ENCODE measurements around the gene HIVEP3.

Gene HIVEP3

DNA sequence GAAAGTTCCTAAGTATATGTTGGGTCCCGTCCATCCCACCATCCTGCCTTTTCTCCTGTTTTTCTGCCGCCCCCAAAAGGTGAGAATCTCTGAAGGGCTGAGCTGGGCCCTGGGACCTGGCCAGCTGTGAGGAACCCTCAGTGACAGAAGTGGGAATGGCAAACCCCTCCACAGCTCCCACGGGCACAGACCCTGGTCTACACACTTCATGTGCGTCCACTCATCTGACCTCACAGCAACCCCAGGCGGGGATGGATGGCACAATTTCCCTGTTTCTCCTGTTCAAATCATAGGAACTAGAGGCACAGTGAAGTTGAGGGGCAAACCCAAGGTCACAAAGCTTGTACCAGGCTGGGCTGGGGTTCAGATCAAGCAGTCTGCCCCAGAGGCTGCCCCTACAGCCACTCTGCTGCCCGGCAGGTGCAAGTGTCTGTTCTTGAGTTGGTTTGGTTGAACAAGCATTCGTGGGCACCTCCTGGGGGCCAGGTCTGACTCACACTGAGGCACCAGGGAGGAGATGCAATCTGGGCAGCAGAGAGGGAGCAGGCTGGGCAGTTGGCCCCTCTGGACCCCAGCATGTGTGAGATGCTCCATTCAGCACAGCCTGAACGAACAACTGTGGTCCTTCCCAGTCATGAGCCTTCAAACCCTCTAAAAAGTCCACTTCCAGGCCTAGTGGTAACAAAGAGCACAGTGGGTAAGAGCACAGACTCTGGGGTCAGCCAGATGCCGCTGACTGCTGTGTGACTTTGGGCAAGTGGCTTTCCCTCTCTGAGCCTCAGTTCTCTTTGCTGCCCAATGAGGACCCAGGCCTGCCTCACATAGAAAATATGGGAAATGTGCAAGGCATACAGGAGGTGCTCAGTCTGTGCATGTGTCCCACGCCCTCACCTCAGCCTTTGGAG is 438.3 kb downstream of the HIVEP3 start:
- in situ Hi-C loops (cut with MboI; ENCODE audit: low sequenced_read_pairs), result no loop called here

DNA sequence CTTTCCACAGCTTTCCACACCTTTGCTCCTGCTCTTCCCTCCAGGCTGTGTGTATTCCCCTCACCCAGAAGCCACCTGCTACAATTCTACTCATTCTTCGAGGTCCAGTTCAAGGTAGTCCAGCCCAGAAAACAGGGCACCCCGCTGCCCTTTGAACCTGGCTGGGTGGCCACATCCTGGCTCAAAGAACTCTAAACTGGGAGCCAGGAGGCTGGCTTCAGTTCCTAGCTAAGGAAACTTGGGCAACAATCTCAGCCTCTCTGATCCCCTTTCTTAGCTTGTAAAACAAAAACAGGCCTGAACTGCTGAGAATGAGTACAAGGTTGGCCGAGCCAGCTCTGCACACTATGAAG is 438.9 kb downstream of the HIVEP3 start:
- in situ Hi-C loops (cut with MboI; ENCODE audit: low sequenced_read_pairs), result no loop called here

DNA sequence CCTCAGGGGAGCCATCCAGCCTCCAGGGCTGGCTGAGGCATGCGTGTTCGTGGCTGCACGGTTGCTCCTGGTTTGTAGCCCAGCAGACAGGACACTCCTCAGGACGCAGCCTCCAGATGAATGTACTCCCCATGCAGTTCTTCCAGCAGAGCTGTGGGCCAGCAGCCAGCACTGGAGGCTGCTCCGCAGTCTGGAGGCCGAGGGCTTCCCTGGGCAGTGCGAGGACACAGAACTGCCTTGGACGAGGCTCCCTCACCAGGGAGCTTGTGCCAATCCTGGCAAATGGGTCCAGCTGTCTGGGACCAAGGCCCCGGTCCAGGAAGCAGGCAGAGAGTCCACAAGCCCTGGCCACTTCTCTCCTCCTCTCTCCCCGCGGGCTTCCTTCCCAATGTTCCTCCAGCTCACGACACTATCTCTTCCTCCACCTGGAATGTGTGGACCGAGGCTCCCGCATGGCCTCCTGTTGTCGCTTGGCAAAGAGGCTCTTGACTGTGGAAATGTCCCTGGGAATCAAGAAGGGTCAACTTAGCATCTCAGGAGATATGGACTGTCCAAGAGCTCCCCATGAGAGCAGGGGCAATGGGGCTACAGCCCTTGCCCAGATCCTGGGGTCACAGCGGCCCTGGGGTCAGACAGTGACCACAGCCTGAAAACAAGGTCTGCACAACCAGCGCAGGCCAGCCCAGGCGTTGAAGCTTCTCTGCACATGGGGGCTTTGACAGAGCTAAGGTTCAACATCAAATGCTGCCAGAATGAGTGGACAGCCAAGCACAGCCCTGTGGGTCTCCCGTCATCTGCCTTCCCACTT is 439.5 kb downstream of the HIVEP3 start:
- in situ Hi-C loops (cut with MboI; ENCODE audit: low sequenced_read_pairs), result no loop called here

DNA sequence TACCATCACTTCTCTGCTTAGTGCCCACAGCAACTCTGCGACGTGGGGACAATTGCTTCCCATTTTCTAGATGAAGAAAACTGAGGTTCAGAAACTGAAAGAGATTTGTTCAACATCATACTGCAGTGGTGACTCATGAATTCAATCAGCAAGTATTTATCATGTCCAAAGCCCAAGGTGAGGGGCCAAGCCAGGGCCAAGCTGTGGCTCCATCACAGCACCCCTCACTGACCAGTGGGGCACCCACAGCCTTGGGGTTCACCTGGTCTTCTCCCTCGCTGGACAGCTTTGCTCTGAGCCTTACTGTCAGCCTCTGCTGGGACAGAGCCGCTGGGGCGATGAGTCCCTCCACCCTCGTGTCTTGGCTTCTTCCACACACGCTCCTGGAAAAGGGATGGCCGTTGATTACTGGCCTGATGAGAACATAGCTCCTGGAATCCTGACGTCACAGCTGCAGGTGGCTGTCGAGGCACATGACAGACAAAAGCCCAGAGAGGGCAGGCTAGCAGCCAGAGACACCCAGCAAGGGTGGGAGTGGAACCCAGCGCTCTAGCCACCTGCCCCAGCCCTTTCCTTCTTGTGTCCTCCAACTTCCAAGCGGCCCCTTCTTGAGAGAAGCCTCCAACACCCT is 440.5 kb downstream of the HIVEP3 start:
- in situ Hi-C loops (cut with MboI; ENCODE audit: low sequenced_read_pairs), result no loop called here

DNA sequence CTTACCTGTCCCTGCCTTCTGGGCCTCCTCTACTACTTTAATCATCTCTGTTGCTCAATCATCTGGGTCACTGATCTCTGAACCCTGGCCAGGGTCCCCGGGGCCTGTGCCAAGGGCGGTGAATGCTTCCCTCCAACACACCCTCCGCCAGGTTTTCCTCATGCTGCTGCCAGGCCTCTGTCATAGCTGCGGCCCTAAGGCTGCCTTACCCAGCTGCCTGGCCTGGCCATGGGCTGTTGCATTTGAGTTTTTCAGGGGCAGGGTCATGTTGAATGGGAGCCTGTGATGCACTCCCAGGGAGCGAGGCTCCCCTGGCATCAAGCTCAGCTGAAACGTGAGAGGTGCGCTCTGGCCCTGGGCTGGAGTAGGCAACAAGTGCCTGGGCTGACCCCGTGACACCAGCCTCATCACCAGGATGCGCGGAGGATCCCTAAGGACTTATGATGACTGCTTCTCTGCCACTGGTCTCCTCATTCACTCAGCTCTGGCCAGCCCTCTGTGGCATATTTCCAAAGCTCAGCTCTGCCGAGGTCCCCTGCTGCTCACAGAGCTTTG is 441.8 kb downstream of the HIVEP3 start:
- in situ Hi-C loops (cut with MboI; ENCODE audit: low sequenced_read_pairs), result no loop called here

DNA sequence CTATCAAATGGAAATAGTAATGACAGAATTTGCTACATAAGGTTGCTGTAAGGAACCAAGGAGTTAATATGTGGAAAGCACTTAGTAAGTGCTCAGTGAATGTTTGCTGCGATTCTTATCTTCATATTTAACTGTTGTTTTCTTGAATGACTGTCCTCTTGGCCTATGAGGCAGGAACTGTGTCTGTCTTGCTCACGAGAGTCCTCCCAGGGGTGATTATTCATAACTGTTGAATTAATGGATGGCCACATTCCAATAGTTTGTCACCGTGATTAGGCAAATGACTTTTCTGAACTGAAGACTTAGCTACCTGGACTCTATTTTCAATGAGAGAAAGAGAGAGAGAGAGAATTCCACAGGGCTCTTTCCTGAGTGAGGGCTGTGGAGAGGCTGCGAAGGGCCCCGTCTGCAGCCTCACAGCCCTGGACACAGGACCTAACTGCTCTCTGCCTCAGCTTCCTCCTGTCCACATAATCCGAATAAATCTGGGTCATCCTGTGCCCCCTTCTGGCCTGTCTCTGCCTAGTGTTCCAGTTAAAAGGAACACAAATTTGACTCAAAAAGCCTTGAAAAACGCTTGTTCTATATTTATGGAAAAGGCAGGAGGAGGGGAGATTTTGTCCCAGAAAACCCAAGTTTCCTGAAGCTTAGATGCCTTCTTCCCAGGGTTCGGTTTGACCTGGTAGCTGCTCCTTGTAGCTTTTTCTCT is 442.7 kb downstream of the HIVEP3 start:
- in situ Hi-C loops (cut with MboI; ENCODE audit: low sequenced_read_pairs), result no loop called here

DNA sequence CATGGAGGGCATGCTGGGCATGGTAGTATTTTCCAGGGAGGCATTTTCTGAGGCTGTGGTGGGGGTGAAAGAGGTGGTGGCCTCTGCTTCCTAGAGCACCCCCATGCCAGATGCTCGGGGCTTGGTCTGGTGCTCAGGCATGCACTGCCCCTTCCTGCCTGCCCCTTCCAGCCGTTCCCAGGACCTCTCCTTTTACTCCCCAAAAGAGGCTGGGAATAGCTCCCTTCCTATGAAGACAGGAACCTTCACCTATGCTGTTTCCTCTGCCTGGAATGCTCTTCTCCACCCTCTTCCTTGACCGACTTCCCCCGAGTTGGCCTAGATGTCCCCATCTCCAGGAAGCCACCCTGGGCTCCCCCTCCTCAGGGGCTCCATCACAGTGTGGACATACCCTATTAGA is 443.4 kb downstream of the HIVEP3 start:
- in situ Hi-C loops (cut with MboI; ENCODE audit: low sequenced_read_pairs), result no loop called here

DNA sequence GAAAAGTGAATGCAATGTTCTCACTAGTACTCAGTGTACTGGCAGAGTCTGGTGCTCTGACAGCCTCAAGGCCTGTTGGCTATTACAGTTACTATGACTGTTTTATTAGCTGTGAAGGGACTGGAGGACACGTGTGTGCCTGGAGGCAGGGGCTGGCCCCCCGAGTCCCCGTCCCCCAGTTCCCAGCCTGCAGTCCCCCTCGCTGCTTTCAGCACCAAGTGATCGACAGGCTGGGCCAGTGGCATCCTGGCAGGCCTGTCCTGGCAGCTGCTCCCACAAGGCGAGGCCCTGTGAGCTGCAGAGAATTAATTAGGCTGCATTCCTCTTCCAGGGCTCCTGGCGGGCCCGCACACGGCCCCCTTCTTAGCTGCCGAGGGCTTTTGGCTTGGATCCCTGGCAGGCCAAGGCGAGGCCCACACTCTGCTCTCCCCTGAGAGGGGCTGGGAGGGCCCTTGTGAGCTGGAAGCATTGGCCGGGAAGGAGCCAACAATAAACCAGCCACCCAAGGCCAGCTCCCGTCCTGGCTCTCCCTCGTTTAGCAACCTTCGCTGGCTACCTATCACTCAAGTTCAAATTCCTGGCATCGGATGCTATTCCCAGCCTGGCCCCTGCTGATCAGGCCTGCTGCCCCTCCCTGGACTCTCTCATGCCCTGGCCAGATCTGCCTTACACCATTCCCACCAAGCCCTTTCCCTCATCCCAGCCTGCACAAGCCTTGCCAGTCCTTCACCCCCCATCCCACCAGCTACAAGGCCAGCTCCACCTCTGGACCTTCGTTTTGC is 444.0 kb downstream of the HIVEP3 start:
- in situ Hi-C loops (cut with MboI; ENCODE audit: low sequenced_read_pairs), result no loop called here

DNA sequence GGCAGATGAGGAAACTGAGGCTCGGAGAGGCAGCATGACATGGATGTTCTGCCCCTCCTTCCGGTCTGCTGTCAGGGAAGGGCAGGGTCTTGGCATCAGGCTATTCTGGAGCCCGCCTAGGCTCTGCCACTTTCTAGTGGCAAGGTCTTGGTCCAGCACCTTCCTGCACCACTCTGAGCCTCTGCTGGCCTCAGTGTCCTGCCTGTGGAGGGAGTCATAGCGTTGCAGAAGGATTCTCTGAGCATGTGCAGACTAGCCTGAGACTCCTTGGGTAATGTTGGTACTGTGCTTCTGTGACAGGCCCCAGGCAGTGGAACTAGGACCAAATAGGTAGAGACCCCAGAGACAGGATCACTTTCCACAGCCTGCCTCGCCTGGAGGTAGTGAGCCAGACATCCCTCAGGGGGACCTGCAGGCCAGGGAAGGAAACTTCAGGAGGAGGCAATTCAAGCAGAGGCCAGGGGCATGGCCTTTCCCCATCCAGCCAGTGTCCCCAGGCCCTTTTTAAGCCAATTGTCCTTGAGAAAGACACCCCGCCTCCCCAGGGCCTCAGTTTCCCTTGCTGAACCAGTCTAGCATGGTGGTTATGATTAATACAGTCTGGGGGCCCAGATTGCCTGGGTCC is 444.9 kb downstream of the HIVEP3 start:
- in situ Hi-C loops (cut with MboI; ENCODE audit: low sequenced_read_pairs), result no loop called here

DNA sequence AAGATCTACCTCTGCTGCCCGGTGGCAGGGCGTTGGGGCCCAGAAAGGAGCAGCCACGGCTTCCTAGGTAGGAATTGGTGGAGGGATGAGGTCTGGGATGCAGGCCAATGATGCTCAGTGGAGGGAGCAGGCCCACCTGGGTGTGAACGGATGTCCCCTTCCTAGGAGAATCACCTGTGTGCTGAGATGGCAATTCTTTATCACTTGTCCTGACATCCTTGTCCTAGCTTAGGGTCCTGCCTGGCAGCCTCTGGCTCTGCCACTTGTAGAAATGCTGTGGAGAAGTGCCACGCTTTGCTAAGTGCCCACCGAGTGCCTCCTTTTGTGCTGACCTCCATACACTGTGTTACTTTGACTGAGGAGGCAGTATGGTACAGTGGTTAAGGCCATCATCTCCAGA is 447.1 kb downstream of the HIVEP3 start:
- in situ Hi-C loops (cut with MboI; ENCODE audit: low sequenced_read_pairs), result no loop called here

DNA sequence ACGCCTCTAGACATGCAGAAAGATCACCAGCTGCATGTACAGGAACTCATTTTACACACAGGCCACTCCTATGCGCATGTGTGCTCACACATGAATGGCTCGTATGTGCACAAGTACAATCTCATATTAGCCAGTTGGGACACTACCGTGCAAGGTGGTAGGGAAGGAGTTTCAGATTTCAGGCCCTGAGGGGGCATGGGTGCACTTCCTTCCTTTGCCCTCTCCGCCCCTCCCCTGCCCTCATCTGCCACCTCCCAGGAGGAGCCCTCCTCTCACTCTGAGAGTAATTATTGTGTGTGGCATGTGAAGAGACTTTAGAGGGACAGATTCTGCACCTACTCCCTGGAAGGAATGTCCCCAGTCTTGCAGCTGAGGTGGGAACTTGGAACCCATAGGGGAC is 449.0 kb downstream of the HIVEP3 start:
- in situ Hi-C loops (cut with MboI; ENCODE audit: low sequenced_read_pairs), result no loop called here

DNA sequence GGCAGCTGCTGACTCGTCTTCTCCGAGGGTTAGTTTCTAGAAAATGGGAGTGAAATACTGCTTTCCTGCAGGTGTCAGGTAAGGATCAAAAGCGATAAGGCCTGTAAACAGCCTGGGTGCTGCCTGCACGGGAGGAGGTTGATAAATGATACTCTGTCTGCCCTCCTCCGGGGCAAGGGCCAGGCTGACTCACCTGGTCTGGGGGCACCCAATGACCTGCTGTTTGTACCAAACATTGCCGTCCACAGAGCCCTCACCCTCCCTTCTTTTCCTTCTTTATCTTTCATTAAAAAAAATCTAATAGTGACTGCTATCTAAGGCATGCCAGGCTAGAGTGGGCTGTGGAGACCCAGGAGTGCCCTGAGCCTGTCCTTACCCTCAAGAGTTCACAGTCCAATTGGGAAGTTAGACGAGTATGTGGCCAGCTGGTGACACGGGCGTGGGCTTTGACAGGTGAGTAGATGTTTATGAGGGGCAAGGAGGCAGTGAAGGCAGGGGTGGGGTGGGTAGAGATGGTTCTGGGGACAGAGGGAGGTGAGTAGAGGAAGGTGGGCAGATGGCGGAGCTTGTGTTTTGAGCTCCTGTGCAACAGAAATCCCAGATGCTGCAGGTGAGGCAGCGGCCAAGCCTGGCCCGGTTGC is 450.5 kb downstream of the HIVEP3 start:
- in situ Hi-C loops (cut with MboI; ENCODE audit: low sequenced_read_pairs), result no loop called here

DNA sequence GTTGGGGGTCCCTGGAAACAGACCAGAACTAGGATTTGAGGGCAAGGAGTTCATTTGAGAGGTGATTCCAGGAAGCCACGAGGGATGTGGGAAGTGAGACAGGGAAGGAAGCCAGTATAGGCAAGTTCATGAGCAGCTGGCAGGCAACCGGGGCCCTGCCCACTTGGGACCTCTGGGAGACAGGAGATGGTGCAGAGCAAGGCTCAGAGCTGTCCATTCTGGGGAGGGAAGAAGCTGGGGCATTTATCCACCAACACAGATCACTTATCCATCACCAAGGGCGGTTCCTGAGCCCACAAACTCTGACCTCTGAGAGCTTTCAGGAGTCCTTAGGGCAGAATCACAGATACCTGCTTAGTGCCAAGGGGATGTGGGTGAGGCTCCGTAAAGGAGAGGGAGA is 451.0 kb downstream of the HIVEP3 start:
- in situ Hi-C loops (cut with MboI; ENCODE audit: low sequenced_read_pairs), result no loop called here

DNA sequence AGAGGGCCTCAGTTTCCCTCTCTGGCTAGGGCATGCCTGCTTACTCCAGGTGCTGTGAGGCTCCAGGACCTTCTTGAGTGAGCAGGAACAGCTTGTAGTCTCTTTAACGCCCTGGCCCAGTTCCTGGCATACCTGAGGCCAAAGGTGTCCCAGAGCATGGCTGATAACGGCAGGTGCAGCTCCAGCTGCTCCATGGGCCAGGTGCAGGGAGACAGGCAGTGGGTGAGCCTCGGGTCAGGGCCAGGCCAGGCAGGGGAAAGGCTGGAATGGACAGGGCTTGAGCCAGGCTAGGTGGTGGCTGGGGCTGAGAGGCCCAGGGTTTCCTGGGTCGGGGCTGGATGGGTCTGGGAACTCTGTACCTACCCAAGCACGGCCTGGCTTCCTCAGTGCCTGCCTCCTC is 452.6 kb downstream of the HIVEP3 start:
- in situ Hi-C loops (cut with MboI; ENCODE audit: low sequenced_read_pairs), result no loop called here

DNA sequence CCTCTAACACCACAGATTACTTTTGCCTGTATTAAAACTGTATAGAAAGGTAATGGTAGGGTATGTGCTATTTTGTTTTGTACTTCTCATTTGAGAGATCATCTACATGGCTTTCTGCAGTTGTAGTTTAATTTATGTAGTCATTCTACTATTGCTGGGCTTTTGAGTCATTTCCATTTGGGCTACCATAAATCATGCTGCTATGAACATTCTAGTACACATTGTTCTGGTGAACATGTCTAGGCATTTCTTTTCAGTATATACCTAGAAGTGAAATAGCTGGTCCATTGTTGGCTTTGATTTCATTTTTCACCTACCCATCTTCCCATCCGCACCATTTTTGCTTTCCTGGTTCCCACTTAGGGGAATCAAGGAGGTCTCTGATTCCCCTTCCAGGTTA is 453.0 kb downstream of the HIVEP3 start:
- in situ Hi-C loops (cut with MboI; ENCODE audit: low sequenced_read_pairs), result no loop called here

DNA sequence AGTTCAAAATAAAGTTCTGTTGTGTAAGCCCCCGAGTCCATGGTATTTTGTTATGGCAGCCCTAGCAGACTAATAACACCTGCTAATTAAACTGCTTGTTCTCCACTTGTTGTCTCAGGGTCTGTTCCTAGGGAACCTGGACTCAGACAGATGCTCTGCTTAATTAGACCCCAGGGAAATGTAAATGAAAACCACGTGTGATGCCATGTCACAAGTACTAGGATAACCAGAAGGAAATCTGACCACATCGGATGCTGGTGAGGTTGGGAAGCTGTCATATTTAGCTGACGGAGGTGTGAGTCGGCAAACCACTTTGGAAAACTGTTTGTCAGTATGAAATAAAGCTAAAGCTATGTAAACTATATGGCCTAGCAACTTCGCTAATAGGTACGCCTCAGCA is 453.8 kb downstream of the HIVEP3 start:
- in situ Hi-C loops (cut with MboI; ENCODE audit: low sequenced_read_pairs), result no loop called here

DNA sequence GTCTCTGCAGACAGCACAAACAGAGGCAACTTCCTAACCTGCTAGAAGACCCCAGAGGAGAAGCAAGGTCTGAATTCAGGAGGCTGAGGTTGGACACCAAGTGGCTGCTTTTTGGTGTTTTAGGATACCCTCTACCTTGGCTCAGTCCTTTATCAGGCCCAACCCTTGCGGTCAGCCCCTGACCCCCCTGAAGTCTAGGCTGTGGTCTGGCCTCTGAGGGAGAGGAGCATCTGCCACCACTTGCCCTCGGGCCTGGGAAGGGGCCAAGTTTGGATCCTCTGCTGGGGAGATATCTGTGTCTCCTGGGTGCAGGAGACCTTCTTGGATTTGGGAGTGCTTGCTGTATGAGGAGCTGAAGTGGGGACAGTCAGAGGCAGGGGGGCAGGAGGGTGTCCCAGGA is 455.2 kb downstream of the HIVEP3 start:
- in situ Hi-C loops (cut with MboI; ENCODE audit: low sequenced_read_pairs), result no loop called here

DNA sequence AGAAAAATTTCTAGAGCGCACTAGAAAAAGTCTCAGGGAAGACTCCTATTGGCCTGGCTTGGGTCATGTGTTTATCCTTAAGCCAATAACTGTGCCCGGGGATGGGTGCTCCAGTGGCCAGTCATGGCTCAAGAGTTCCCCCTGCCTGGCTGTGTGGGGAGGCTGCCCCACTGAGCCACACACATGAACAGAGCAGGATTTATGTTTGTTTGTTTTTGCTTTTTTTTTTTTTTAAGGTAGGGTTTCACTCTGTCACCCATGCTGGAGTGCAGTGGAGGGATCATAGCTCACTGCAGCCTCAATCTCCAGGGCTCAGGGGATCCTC is 456.1 kb downstream of the HIVEP3 start:
- in situ Hi-C loops (cut with MboI; ENCODE audit: low sequenced_read_pairs), result no loop called here

Data from HL-60/S4 (cell line).